ENCODE data around the gene SESN1. TPM values are rescaled to one million over a fixed set of nuclear protein-coding genes. Genes with fewer than 3 reads are reported as not detected.

SESN1 gene
- total RNA-seq, 4 donors from 2014 or later: 73.3 to 253 (median 128) TPM

- H3K27me3 ChIP-seq: no peaks in the 10 kb centered on the region
- in situ Hi-C loops (cut with MboI; ENCODE audit: low sequenced_read_pairs in 4 of 4): loop anchor here in 1 of 4 donors (25.0 kb wide), 1 partner anchor 818 kb away; the partner anchor contains the start of gene AFG1L
- H3K36me3 ChIP-seq: no peaks in the 10 kb centered on the region
- ATAC-seq: no peak
- TF ChIP-seq POLR2A (IDR thresholded peaks at IDR 0.05) (no peak), CTCF (IDR thresholded peaks at IDR 0.05 in 4 of 5, conservative IDR thresholded peaks at IDR 0.05 in 1 of 5) (no peak)
- H3K4me1 ChIP-seq: peaks cover 7 to 15% of the 10 kb centered on the region in 2 donors
- no peaks in the 10 kb centered on the region for H3K9me3 ChIP-seq
- no peak overlapping the region for H3K4me3 ChIP-seq
- intact Hi-C loops (cut with DNase I; ENCODE audit: low total_unique reads): no loop called here
- DNase-seq: no peak
- no peak overlapping the region for H3K27ac ChIP-seq
Measured at GRCh38 chr6:109105681-109106080, 11.0 kb upstream of the SESN1 start.

GRCh38 chr6:109104512-109104911, 9.9 kb upstream of the SESN1 start:
- in situ Hi-C loops (cut with MboI; ENCODE audit: low sequenced_read_pairs in 4 of 4): loop anchor here in 1 of 4 donors (25.0 kb wide), 1 partner anchor 817 kb away; the partner anchor contains the start of gene AFG1L
- TF ChIP-seq POLR2A (IDR thresholded peaks at IDR 0.05) (no peak), CTCF (IDR thresholded peaks at IDR 0.05 in 4 of 5, conservative IDR thresholded peaks at IDR 0.05 in 1 of 5) (no peak)
- H3K9me3 ChIP-seq: no peaks in the 10 kb centered on the region
- H3K4me1 ChIP-seq: peaks cover 7 to 15% of the 10 kb centered on the region in 2 donors
- no peak overlapping the region for H3K4me3 ChIP-seq
- ATAC-seq (no peak), DNase-seq (no peak)
- H3K36me3 ChIP-seq: no peaks in the 10 kb centered on the region
- H3K27ac ChIP-seq: no peak overlapping the region
- intact Hi-C loops (cut with DNase I; ENCODE audit: low total_unique reads): no loop called here
- H3K27me3 ChIP-seq: no peaks in the 10 kb centered on the region

- no peaks in the 10 kb centered on the region for H3K36me3 ChIP-seq
- no peaks in the 10 kb centered on the region for H3K27me3 ChIP-seq
- H3K27ac ChIP-seq: no peak overlapping the region
- intact Hi-C loops (cut with DNase I; ENCODE audit: low total_unique reads) (no loop called here), in situ Hi-C loops (cut with MboI; ENCODE audit: low sequenced_read_pairs in 4 of 4) (loop anchor here in 1 of 4 donors (25.0 kb wide), 1 partner anchor 817 kb away; the partner anchor contains the start of gene AFG1L)
- no peak for DNase-seq
- H3K9me3 ChIP-seq: no peaks in the 10 kb centered on the region
- ATAC-seq: no peak
- TF ChIP-seq POLR2A (IDR thresholded peaks at IDR 0.05) (no peak), CTCF (IDR thresholded peaks at IDR 0.05 in 4 of 5, conservative IDR thresholded peaks at IDR 0.05 in 1 of 5) (no peak)
- H3K4me1 ChIP-seq: peaks cover 7 to 15% of the 10 kb centered on the region in 2 donors
- no peak overlapping the region for H3K4me3 ChIP-seq
Measured at GRCh38 chr6:109103942-109104341, 9.3 kb upstream of the SESN1 start.

- in situ Hi-C loops (cut with MboI; ENCODE audit: low sequenced_read_pairs in 4 of 4): loop anchor here in 1 of 4 donors (25.0 kb wide), 1 partner anchor 815 kb away; the partner anchor contains the start of gene AFG1L
- Histone ChIP-seq H3K9me3 (no peaks in the 10 kb centered on the region), H3K36me3 (no peaks in the 10 kb centered on the region), H3K27ac (no peak overlapping the region), H3K4me1 (peaks cover 10 to 15% of the 10 kb centered on the region in 2 donors), H3K27me3 (no peaks in the 10 kb centered on the region), H3K4me3 (no peak overlapping the region)
- no peak for ATAC-seq
- TF ChIP-seq CTCF (IDR thresholded peaks at IDR 0.05 in 4 of 5, conservative IDR thresholded peaks at IDR 0.05 in 1 of 5) (no peak), POLR2A (IDR thresholded peaks at IDR 0.05) (no peak)
- intact Hi-C loops (cut with DNase I; ENCODE audit: low total_unique reads): no loop called here
- DNase-seq: no peak
Measured at GRCh38 chr6:109102762-109103161, 8.1 kb upstream of the SESN1 start.
